NCI-H1436 treated with DMSO at 0.1 percent for 48 hours (cell line): ENCODE measurements around the gene CATSPERD.

Experiments
- DNase-seq: peaks from one replicate; lab custom pipeline; 2025; lab: John Stamatoyannopoulos, UW

The CATSPERD gene

DNA sequence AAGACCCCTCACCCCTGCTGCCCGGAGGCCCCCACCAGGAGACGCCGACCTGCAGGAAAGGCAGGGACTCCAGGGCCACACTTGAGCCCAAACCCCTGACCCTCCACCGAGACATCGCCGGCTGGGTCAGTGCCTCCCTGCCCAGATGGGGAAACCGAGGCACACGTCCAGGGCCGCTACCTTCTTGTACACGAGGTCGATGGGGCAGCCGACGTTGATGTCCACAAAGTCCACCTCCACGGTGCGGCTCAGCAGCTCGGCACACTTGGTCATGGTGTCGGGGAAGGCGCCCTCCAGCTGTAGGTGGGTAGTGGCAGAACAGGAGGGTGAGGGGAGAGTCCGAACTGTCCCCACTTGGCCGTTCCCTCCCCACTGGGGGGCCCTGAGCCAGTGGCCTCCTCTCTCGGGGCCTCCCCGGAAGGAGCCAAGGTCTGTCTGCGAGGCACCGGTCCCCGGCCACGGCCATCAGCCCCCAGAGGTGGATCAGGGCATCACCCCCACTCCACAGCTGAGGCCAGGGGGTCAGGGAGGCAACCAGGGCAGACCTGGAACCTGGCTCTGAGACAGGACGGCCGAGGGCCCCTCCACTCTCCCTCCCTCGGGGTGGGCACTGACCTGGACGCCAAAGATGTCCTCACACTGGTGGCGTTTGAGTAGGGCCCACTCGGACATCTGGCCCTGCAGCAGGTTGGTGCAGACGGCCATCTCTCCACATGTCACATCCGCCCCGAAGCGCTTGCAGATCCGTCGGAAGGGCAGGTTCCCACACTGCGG lies 67.2 kb downstream of the CATSPERD start:
- DNase-seq, result no peak

DNA sequence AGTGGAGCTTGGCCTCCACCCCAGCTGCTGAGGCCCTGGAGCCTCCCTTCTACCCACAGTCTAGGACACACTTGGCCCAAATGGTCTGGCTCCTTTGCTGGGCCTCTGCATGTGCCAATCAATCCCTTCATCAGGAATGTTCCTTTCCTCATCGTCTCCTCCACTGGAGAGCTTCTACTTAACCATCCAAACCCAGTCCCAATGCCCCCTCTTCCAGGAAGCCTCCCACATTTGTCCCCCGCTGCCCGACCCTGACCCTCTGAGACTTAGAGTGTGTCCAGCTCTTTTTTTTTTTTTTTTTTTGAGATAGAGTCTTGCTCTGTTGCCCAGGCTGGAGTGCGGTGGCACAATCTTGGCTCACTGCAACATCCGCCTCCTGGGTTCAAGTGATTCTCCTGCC lies 68.0 kb downstream of the CATSPERD start:
- DNase-seq, result no peak

DNA sequence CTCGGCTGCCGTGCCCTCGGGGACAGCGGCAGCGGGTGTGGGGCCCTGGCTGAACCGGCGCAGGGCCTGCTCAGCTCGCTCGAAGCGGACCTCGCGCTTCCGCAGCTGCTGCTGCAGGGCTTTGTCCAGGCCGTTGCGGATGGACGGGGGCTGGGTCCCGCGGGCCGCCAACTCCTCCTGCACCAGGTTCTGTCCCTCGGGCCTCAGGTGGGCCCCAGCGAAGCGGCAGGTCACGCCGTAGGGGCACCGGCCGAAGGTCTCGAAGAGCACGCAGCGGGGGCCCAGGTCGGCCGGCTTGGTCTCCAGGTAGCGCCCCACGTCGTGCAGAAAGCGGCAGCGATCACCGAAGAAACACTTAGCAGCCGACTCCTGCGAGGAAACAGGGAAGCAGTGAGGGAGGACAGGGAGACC lies 68.9 kb downstream of the CATSPERD start:
- DNase-seq, result no peak

DNA sequence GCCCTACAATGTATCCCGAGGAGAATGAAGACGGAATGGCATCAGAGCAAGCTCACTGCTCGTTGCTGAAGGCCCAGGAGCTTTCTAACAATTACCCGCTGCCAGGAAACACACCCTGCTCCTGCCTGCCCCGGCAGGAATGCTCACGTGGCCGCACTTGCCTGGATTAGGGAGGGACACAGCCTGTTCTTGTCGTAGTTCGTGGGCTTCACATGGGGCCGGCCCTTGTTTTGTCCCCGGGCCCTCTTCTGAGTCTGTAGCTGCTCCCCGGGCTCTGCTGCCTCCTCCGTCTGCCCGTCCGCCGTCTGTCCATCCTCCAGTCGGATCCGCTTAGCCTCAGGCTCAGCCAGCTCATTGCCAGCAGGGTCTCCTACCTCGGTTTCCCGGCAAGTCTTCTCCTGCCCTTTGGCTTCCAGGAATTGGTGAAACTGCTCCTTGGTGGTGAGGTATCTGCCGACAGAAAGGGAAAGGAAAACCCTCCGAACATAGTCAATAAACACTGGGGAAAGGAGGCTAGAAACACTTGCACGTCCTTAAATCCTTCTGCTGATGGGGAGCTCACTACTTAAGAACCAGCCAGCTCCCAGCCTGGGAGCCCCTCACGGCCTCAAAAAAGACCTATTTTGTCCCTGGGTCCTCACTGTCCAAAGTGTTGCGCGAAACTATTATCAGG lies 69.6 kb downstream of the CATSPERD start:
- no peak for DNase-seq

DNA sequence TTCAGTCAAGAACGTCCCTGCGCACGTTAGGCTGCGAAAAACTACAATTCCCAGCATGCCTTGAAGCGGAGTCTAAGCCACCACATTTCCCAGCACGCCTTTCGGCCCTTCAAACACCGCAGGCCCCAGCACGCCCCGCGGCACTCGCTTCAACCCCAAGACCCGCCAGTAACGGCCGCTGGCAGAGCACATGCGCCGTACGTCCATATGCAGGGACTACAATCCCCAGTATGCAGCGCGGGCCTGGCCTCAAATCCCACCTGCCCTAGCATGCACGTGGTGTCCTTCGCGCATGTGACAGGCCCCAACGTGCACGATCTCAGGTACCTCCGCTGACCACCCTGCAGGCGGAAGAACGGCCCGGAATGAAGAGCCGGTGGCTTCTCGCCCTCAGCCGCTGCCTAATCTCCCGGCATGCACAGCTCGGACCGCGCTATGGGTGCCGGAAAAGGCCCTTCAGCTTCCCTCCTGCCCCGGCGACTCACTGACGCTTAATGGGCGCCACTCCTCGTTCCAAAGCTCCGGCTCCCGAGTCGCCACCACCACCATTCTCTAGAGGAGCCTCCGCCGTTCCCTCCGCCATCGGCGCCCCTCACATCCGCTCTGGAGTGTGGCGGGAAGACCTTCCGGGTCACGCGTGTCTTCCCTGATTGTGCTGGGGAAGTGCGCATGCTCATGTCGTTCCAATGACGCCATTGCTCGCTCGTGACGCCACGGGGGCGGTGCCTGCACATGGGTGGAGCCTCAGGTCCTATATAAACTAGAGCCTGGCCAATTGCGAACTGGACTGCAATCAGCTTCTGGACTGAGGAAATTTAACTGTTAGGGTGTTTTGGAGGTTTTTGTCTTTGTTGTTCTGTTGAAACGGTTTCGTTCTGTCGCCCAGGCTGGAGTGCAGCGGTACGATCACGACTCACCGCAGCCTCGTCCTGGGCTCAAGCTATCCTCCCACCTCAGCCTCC lies 70.4 kb downstream of the CATSPERD start, which contains the start of gene DUS3L:
TSS of gene DUS3L (minus strand) at position 605 of the 962 bp plus-strand sequence. CDS start at position 583, 22 bp downstream.
- DNase-seq, result peak; percentile 77

DNA sequence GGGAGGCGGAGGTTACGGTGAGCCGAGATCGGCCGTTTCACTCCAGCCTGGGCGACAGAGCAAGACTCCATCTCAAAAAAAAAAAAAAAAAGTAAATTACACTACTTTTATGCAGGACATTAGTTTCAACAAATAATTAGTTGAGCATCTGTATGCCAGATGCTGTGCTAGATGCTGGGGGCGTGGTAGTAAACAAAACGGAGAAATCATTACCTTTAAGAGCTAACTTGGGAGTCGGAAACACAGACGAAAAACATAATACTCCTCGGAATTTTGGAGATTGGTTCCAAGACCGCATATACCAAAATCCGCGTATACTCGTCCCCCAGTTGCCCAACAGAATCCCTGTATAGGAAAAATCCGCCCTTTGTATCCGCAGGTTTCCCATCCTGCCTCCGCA lies 71.8 kb downstream of the CATSPERD start:
- DNase-seq, result no peak

DNA sequence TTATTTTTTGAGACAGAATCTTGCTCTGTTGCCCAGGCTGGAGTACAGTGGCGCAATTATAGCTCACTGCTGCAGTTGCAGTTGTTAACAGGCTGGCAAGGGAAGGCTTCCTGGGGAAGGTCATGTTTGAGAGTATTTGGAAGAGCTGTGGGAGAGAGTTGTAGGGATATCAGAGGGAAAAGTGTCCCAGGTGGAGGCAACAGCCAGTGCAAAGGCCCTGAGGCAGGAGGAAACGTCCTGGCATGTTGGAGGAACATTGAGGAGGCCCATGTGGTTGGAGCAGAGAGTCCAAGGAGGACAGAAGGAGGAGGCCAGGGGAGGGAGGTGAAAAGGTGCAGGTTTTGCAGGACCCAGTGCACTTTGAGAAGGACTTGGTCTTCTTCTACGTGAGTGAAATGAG lies 72.8 kb downstream of the CATSPERD start:
- DNase-seq, result no peak

DNA sequence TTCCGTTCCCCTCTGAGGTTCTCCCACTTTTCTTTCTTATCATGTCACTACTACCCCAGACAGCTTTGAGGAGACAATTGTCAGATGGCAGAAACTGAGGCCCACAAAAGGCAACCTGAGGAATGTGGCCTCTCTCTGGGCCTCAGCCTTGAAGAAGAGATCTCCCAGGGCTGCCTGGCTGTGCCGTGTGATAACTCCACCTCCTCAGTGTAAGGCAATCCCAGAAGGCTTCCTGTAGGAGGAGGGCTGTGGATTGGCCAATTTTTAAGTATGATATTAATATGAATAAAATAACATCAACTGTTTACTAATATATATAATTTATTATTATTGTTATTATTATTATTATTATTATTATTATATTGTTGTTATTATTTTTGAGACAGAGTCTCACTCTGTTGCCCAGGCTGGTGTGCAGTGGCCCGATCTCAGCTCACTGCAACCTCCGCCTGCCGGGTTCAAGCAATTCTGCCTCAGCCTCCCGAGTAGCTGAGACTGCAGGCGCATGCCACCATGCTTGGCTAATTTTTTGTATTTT lies 75.0 kb downstream of the CATSPERD start:
- DNase-seq, result no peak

DNA sequence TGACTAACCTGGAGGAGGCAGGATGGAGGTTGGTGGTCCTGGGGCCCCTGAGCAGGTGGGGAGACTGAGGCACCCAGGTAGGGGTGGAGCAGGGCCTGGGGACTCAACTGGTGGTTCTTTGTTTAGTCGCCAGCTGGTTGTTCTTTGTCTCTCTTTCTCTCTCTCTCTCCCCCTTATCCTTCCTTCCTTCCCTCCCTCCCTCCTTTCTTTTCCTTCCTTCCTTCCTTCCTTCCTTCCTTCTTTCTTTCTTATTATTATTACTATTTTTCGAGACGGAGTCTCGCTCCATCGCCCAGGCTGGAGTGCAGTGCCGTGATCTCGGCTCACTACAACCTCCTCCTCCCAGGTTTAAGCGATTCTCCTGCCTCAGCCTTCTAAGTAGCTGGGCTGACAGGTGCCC lies 77.8 kb downstream of the CATSPERD start:
- DNase-seq, result no peak

DNA sequence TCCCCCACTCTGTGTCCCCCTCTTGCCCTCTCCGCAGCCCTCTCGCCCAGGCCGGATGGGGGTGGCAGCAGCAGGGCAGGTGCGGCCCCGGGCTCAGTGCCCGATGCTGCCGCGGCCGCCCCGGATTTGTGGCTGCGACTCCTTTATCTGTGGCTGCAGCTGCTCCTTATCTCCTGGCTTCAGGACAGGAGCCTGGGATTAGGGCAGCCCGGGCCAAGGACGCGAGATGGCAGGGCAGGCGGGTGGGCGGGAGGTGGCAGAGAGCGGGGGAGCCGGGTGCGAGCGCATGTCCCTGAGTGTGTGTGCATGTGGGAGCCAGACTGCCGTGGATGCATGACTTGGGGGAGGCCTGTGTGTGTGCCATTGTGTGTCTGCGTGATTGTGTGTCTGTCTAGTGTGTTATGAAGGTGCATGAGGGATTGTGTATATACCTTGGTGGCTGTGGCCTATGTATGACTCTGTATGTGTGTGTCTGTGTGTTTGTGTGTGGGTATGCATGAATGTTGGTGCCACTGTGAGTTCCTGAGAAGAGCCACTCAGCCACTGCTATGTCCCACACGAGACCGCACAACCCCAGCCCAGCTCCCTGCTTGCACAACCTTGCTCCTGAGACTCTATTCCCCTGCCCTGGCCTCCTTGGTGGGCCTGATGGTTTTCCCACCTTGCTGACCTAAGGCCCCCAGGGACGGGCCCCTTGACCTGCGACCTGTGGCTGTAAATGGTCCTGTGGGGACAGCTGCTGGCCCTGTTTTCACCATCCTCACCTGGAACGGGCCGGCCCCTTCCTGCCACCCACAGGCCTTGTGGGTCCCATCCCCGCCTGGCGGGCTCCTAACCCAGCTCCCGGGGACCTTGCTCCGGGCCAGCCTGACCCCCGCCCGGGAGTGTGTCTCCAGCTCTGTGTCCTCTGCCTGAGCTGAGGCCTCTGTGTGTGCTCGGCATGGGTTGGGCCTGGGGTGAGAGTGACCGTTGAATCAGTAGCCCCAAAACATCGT lies 79.1 kb downstream of the CATSPERD start:
- DNase-seq, result no peak

DNA sequence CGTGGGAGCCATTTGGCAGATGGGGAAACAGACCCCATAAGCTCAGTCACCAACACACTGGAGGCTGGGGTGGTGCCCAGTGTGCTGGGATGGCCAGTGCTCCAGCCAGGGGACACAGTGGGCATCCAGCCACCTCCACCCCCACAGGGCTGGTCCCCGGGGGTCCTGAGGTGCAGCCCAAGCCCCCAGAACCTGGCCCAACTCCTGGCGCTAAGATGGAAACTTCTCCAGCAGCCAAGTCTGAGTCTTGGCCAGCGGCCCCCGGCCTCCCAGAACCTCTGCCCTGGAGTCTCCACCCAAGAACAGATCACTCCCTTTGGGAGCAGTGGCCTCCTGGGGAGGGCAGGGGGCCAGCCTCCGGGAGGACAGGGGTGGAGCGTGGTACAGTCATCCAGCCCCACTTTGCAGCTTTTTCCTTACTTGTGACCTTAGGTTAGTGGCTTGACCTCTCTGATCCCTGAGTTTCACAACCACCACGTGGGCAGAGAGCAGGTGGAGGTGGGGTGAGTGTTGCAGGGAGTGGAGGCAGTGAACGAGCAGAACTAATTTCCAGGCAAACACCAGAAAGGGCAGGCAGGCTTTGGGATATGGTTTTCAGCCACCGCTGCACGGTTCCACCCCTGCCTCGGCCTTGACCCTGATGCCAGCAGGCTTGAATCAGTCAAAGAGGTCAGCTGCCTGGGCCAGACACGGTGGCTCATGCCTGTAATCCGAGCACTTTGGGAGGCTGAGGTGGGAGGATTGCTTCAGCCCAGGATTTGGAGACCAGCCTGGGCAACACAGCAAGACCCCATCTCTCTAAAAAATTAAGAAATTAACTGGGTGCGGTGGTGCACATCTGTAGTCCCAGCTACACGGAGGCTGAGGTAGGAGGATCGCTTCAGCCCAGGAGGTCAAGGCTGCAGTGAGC lies 80.2 kb downstream of the CATSPERD start:
- no peak for DNase-seq

DNA sequence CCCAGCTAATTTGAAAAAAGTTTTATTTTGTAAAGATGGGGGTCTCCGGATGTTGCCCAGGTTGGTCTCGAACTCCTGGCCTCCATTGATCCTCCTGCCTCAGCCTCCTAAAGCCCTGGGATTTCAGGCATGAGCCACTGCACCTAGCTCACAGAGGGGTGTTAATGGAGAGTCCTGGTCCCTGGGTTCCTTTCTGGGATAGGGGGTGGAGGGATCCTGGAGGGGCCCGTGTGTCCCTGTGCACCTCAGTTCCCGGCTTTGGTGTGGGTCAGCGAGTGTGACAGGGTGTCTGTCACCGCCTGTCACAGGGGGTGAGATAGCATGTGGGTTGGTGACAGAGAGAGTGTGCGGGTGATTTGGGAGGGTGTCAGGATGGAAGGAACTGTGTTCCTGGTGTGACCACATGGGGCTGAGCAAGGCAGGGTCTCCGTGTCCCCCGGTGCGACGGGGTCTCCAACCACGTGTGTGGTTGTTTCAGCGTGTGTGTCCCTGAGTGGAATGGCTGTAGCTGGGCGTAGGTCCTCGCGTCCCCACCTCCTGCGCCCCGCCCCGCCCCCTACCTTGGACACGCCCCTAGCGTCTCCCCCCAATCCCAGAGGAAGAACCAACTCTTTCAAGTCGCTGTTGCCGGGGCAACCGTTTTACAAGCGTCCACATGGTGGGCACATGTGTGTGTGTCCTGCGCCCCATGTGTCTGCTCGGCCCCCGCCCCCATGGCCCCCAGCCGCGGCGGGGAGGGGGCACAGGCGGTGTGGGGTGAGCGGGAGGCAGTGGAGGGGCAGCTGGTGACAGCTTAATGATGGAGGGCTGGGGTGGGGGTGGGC lies 81.6 kb downstream of the CATSPERD start:
- DNase-seq, result no peak

DNA sequence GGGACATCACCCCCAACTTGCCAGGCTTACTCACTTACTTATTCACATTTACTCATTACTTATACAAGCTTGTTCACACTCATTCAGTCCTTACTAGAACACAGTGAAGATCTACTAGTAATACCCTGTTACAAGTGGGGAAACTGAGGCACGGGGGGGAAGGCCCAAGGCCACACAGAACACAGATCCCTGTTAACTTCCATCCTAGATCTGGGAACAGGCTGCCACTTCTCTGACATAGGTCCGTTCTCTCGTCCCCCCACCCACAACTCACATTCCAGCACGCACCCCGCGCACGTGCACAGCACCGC lies 83.0 kb downstream of the CATSPERD start:
- no peak for DNase-seq

DNA sequence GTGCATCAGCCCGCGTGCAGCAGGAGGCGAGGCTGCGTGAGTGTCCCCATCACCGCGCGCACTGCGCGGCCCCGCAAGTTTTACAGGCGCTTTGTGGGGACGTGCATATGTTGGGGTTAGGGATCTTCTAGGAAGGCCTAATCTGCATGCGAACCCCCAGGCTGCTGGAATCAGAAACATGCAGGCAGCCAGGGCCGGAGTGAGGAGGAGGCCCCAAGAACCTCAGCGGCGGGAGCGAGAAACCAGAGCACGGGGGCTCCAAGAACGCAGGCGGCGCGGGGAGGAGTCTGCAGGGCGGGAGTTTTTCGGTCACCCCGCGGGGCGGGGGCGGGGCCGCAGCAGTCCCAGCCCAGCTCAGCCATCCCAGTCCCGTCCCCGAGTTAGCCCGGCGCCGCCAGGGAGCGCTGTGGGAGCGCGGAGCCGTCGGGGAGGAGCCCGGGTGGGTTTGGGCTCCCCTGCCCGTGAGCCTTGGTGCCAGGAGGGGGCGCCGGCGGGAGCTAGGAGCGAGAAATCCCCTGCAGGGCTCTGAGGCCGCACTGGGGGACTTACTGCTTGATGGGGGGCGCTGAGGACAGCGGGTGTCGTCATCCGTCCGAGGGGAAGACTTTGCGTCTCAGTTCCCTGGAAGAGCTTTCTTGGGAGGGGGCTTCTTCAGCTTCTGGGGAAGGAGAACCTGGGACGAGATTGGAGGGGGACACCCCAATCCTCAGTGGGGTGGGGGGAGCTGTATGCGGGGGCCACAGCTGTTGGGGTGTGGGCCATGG lies 83.5 kb downstream of the CATSPERD start:
- DNase-seq, result peak; percentile 67

DNA sequence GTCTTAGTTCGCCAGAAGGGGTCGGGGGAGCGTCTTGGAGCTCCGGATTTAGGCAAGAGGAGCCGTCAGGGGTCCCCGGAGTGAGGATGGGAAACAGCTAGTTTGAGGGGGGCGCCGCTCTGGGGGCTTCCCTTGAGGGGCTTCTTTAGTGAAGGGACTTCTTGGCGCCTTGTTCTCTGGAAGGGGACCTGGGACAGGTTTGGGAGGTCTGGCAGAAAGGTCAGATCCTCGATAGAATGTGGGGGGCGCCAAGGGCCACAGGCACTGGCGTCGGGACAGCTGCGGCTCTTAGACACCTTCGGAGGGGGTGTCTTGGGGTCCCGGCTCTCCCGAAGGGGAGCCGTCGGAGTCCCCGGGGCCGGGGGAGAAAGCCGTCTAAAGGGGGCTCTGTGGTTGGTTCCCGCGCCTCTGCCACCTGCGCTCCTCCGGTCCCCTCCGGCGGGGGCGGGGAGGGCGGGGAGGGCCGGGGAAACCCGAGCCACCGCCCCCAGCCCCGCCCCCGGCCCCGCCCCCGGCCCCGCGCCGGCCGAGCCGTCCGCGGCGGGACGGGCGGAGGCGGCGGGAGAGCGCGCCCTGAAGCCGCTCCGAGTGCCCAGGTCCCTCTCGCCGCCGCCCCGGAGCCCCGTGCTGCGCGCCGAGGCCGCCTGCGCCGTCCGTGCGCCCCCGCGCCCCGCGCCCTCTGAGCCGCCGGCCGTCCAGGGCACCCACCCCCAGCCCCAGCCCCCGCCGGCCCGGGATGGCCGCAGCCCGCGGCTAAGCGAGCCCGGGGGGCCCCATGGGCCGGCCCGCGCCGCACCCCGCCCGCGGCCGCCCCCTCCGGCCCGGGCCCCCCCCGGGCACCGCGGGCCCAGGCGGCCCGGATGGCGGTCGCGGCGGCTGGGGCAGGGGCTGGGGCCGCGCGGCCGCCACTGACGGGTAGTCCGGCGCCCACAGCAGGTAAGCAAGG lies 84.4 kb downstream of the CATSPERD start, which contains the start of gene NRTN:
TSS of gene NRTN (plus strand) at position 552 of the 946 bp plus-strand sequence. CDS start 19,099 bp downstream, outside the sequence.
- no peak for DNase-seq

DNA sequence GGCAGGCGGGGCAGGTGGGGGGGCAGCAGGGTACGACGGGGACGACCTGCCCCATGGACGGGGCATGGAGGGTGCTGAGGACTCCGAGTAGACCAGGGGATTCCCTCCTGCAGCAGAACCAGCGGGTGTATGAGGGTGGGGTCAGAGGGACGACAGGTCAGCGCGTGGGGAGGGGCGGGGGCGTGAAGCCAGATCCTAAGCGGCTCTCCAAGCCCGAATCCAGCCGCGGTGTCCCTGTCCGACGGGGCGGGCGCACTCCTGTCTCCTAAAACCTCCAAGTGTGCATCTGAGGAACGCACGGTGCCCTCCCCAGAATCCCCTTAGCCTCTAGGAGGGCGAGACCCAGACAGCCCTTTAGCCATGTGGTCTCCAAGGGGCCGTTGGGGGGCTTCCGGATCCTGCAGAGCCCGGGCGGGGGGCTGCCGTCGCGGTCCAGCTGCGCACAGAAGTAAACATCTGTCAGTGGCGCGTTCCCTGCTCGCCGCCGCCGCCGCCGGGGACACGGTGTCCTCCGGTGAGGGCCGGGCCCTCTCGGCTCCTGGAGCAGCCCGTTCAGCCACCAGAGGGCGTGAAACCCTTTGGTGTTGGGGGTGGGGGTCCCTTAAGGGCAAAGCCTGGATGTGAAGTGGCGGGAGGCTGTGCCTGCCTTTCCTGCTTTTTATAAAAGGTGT lies 85.2 kb downstream of the CATSPERD start:
- DNase-seq, result peak; percentile 28
